CD4-positive, CD25-positive, alpha-beta regulatory T cell (primary cell): Measurements from ENCODE around the gene CD151. TPM values are rescaled to one million over a fixed set of nuclear protein-coding genes. Genes with fewer than 3 reads are reported as not detected.

Experiments
- ATAC-seq, 2 donors: fragments of 150-1000 bp; cut with Tn5 transposase; one replicate each; pipeline ENCODE4 v1.10.0; 2021; ENCODE audit warnings: low read depth in 2 of 2, moderate number of reproducible peaks in 2 of 2, moderate library complexity in 1 of 2
- DNase-seq, 3 donors: peaks; one replicate each; pipeline versions ENCODE4 v3.0.0 to v3.0.0-alpha.2; 2012 to 2022; ENCODE audit warnings: mixed read lengths in 1 of 3
- H3K27ac ChIP-seq: one replicate; pipeline ENCODE4 v1.7.0; 2013; ENCODE audit warnings: mild to moderate bottlenecking, low read length; ENCODE audit not compliant: insufficient read depth, poor library complexity, severe bottlenecking
- H3K27me3 ChIP-seq: one replicate; pipeline ENCODE4 v1.7.0; 2013; ENCODE audit warnings: low read length; ENCODE audit not compliant: control insufficient read depth, insufficient read depth
- H3K36me3 ChIP-seq: one replicate; pipeline ENCODE4 v1.7.0; 2013; ENCODE audit warnings: mild to moderate bottlenecking, low read length, moderate library complexity; ENCODE audit not compliant: control insufficient read depth, insufficient read depth
- H3K4me1 ChIP-seq: 2 replicates; pipeline ENCODE4 v1.7.0; 2013; ENCODE audit warnings: mild to moderate bottlenecking, low read length; ENCODE audit not compliant: insufficient read depth, control insufficient read depth, poor library complexity, severe bottlenecking
- H3K4me3 ChIP-seq: one replicate; pipeline ENCODE4 v1.7.0; 2013; ENCODE audit warnings: low read depth, mild to moderate bottlenecking, low read length, moderate library complexity
- H3K9me3 ChIP-seq, 2 experiments: 1 replicate in 1 of 2; 2 replicates in 1 of 2; pipeline ENCODE4 v1.7.0; 2013; ENCODE audit warnings: low read length in 2 of 2, mild to moderate bottlenecking in 1 of 2, moderate library complexity in 1 of 2; ENCODE audit not compliant: control insufficient read depth in 2 of 2
- H3K27ac Mint-ChIP-seq, 3 donors: one replicate each; pipeline ENCODE4 v1.8.0; 2020 to 2022; ENCODE audit warnings: mild to moderate bottlenecking in 3 of 3, mixed read lengths in 3 of 3, moderate library complexity in 2 of 3
- H3K27me3 Mint-ChIP-seq: one replicate; pipeline ENCODE4 v1.8.0; 2022; ENCODE audit warnings: mild to moderate bottlenecking, mixed read lengths
- H3K36me3 Mint-ChIP-seq: one replicate; pipeline ENCODE4 v1.8.0; 2020; ENCODE audit warnings: mixed read lengths
- H3K4me1 Mint-ChIP-seq, 4 donors: one replicate each; pipeline ENCODE4 v1.8.0; 2020 to 2022; ENCODE audit warnings: mixed read lengths in 4 of 4, mild to moderate bottlenecking in 1 of 4
- H3K4me3 Mint-ChIP-seq, 4 donors: one replicate each; pipeline ENCODE4 v1.8.0; 2020 to 2022; ENCODE audit warnings: mild to moderate bottlenecking in 4 of 4, mixed read lengths in 4 of 4, moderate library complexity in 3 of 4
- H3K9me3 Mint-ChIP-seq, 7 donors: one replicate each; pipeline ENCODE4 v1.8.0; 2020 to 2022; ENCODE audit warnings: mixed read lengths in 7 of 7, mild to moderate bottlenecking in 3 of 7, moderate library complexity in 2 of 7
- polyA plus RNA-seq, 4 donors: library from polyadenylated mRNA; unstranded; fragments of 300-500 nt; fragmentation: Illumina TruSeq; gene quantifications; one replicate each; pipeline ENCODE4 v1.2.3, GENCODE V29; 2021
- total RNA-seq: library from RNA; stranded (reverse); gene quantifications from one replicate; pipeline ENCODE4 v1.2.3, GENCODE V29; 2022

Gene CD151
- total RNA-seq, result 20.7 TPM
- 10 to 100 TPM in 2 of 4 donors, 1 to 10 TPM in 2; 5.5 to 15.9 (median 8.8) TPM for polyA plus RNA-seq

GRCh38 chr11:832529-833113 is at the start of gene CD151:
TSS of gene CD151 (plus strand) at chr11:832952. CDS start at chr11:836070, 3,118 bp downstream.
- Histone ChIP-seq H3K27ac (no peak within 1 kb of the TSS), H3K27me3 (no peaks in the 10 kb centered on the region), H3K4me3 (no peak within 1 kb of the TSS), H3K36me3 (no peaks in the 10 kb centered on the region), H3K4me1 (peaks cover 54% of the 10 kb centered on the region), H3K9me3 (no peaks in the 10 kb centered on the region)
- peak in 2 of 3 donors; percentile 39 to 60 for DNase-seq
- ATAC-seq, result peak; percentile 54
- Mint-ChIP-seq H3K27me3 (peaks cover 30% of the 10 kb centered on the region), H3K4me3 (peak within 1 kb of the TSS; percentile 75 to 78 (median 78)), H3K36me3 (no peaks in the 10 kb centered on the region), H3K27ac (peak within 1 kb of the TSS in 1 of 3 donors; percentile 73), H3K9me3 (no peaks in the 10 kb centered on the region), H3K4me1 (peaks cover 0 to 43% (median 5%) of the 10 kb centered on the region in 4 donors)

- Mint-ChIP-seq H3K27ac (no peak overlapping the region), H3K4me1 (peaks cover 0 to 33% (median 4%) of the 10 kb centered on the region in 4 donors), H3K4me3 (no peak overlapping the region), H3K36me3 (no peaks in the 10 kb centered on the region), H3K9me3 (no peaks in the 10 kb centered on the region), H3K27me3 (no peaks in the 10 kb centered on the region)
- no peaks in the 10 kb centered on the region for H3K9me3 ChIP-seq
- H3K27me3 ChIP-seq, result no peaks in the 10 kb centered on the region
- no peak overlapping the region for H3K4me3 ChIP-seq
- ATAC-seq (peak in 1 of 2 donors; percentile 51), DNase-seq (peak in 1 of 3 donors; percentile 29)
- H3K36me3 ChIP-seq, result no peaks in the 10 kb centered on the region
- H3K4me1 ChIP-seq, result peaks cover 15% of the 10 kb centered on the region
- H3K27ac ChIP-seq, result no peak overlapping the region
Observed at GRCh38 chr11:783581-784015, 49.2 kb upstream of the CD151 start.

GRCh38 chr11:786235-787083 is 46.3 kb upstream of the CD151 start:
- no peak for ATAC-seq

DNA sequence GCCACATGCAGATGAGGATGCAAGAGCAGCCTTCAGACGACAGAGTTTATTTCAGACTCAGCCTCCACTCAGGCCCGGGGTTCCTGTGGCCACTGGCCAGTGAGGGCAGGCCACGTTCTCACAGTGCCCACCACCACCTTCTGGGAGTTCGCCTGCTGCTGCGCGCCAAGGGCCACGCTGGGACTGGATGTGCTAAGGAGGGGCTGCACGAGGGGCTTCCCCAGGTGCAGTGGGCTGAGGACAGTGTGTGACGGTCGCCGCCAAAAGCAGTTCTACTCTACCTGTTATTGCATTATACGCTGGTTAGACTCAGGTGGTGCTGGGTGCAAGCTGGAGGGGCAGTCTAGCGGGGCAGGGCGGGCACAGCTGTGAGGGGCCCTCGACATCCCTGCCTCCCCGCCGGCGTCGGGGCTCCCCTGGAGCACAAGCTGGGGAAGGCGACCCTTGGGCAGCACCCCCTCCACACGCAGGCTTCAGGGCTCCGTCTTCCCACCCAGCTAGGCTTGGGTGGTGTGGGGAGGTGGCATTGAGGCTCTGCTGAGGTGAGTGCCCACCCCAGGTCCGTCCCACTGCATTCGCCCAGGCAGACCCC is 45.6 kb upstream of the CD151 start:
- H3K9me3 Mint-ChIP-seq, result no peaks in the 10 kb centered on the region
- H3K4me3 Mint-ChIP-seq, result no peak overlapping the region
- H3K36me3 ChIP-seq, result no peaks in the 10 kb centered on the region
- no peaks in the 10 kb centered on the region for H3K9me3 ChIP-seq
- ATAC-seq, result no peak
- H3K4me1 ChIP-seq, result peaks cover 17% of the 10 kb centered on the region
- peaks cover 0 to 22% (median 4%) of the 10 kb centered on the region in 4 donors for H3K4me1 Mint-ChIP-seq
- H3K27me3 Mint-ChIP-seq, result no peaks in the 10 kb centered on the region
- no peak overlapping the region for H3K4me3 ChIP-seq
- no peaks in the 10 kb centered on the region for H3K27me3 ChIP-seq
- no peak overlapping the region for H3K27ac Mint-ChIP-seq
- no peak for DNase-seq
- no peak overlapping the region for H3K27ac ChIP-seq
- H3K36me3 Mint-ChIP-seq, result no peaks in the 10 kb centered on the region

More at GRCh38 chr11:786235-787083, 46.3 kb upstream of the CD151 start:
- Histone ChIP-seq H3K27me3 (no peaks in the 10 kb centered on the region), H3K4me3 (no peak overlapping the region), H3K9me3 (no peaks in the 10 kb centered on the region), H3K36me3 (no peaks in the 10 kb centered on the region), H3K4me1 (peaks cover 17% of the 10 kb centered on the region), H3K27ac (no peak overlapping the region)
- Mint-ChIP-seq H3K4me3 (peak overlapping the region in 1 of 4 donors; percentile 41), H3K27ac (no peak overlapping the region), H3K9me3 (no peaks in the 10 kb centered on the region), H3K4me1 (peaks cover 0 to 24% (median 4%) of the 10 kb centered on the region in 4 donors), H3K36me3 (no peaks in the 10 kb centered on the region), H3K27me3 (no peaks in the 10 kb centered on the region)
- DNase-seq, result no peak

- peaks cover 17% of the 10 kb centered on the region for H3K4me1 ChIP-seq
- no peak overlapping the region for H3K4me3 ChIP-seq
- H3K27ac Mint-ChIP-seq, result no peak overlapping the region
- H3K4me3 Mint-ChIP-seq, result peak overlapping the region in 1 of 4 donors; percentile 92
- peaks cover 0 to 22% (median 4%) of the 10 kb centered on the region in 4 donors for H3K4me1 Mint-ChIP-seq
- no peaks in the 10 kb centered on the region for H3K27me3 Mint-ChIP-seq
- H3K36me3 Mint-ChIP-seq, result no peaks in the 10 kb centered on the region
- H3K27ac ChIP-seq, result no peak overlapping the region
- no peak for ATAC-seq
- no peaks in the 10 kb centered on the region for H3K36me3 ChIP-seq
- no peaks in the 10 kb centered on the region for H3K27me3 ChIP-seq
- no peaks in the 10 kb centered on the region for H3K9me3 ChIP-seq
- no peaks in the 10 kb centered on the region for H3K9me3 Mint-ChIP-seq
- no peak for DNase-seq
Observed at GRCh38 chr11:788009-788640, 44.6 kb upstream of the CD151 start.

DNA sequence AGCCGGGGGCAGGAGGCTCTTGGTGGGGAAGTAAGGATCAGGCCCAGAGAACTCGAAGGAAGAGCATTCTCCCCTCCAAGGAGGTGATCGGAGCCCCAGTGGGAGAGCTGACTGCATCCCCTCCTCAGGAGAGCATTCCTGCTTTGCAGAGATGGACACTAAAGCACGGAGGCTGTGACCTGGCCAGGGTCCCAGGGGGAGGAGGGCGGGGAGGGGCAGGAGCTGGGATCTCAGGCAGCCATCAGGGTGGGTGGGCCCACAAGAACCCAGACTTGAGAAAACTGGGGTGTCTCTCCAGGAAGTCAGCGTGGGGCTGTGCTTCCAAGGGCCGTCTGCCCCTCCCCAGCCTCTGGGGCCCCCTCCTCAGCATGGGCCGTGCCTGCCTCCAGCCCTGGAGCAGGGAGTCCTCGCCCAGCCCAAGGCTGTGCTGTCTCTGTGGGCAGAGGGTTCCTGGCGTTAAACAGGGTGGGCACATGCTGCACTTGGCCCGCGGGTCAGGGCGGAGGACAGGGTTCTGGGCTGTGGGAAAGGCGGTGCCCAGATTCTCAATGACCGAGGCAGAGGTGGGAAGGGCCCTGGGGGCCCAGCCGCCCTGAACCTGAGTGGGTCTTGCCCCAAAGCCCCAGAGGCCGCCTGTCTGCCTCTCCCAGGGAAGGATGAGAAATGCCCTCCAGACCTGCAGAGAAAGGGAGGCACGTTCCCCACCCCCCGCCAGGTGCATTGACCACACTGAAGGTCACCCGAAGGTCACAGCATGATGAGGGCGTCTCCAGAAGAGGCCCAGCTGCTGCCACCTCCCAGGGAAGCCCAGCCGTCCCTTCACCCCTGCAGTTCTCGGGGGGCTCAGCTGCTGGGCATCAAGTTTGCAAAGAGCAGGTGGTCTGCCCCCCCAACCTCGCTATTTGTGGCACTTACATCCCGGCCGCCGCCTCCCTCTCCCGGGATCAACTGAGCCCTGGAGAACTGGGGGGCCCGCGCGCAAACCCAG is 43.5 kb upstream of the CD151 start:
- H3K27ac ChIP-seq, result no peak overlapping the region
- no peaks in the 10 kb centered on the region for H3K9me3 Mint-ChIP-seq
- no peak overlapping the region for H3K27ac Mint-ChIP-seq
- no peaks in the 10 kb centered on the region for H3K36me3 Mint-ChIP-seq
- H3K4me1 Mint-ChIP-seq, result peaks cover 0 to 22% (median 4%) of the 10 kb centered on the region in 4 donors
- peaks cover 17% of the 10 kb centered on the region for H3K4me1 ChIP-seq
- H3K36me3 ChIP-seq, result peaks cover 6% of the 10 kb centered on the region
- H3K27me3 ChIP-seq, result no peaks in the 10 kb centered on the region
- H3K9me3 ChIP-seq, result no peaks in the 10 kb centered on the region
- no peak for ATAC-seq
- peak overlapping the region in 1 of 4 donors; percentile 61 for H3K4me3 Mint-ChIP-seq
- no peak overlapping the region for H3K4me3 ChIP-seq
- no peak for DNase-seq
- H3K27me3 Mint-ChIP-seq, result no peaks in the 10 kb centered on the region
